ENCODE measurements around the gene TCP11. TPM values are rescaled to one million over a fixed set of nuclear protein-coding genes. Genes with fewer than 3 reads are reported as not detected.

The TCP11 gene
- polyA plus RNA-seq (2013, experiment 1 of 2; ENCODE audit: insufficient read length), result 0.27 TPM
- polyA plus RNA-seq (2013, experiment 2 of 2; ENCODE audit: insufficient read length), result 0.20 TPM

DNA sequence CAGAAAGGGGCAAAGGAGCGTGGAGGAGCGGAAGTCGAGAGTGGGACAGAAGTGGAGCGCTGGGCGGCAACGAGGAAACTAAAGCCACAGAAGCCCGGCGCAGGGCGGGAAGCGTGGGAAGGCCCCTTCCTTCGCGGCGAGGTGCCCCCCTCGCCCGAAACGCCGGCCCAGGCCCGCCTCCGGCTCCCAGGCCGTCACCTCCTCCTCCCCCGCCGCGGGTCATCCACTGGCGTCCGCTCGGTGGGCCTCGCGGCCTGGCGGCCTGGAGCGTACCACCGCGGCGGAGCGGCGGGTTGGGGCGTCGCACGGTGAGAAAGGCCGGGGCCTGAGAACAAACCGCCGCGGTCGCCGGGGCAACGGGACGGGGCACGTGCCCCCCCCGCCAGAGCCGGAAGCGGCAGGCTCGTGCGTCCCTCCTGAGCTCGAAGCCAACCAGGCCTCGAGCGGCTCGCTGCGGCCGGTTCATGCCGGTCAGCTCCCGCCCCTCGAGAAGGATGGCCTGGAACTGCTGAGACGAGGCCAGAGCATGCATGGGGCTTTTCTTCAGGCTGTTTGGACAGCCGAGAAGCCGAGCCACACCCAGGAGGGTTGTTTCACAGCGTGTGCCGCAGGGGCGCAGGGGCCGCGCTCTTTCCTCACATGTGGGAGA is at the start of gene TCP11:
Gene TCP11, minus strand, starts transcription at position 333 of the 649 bp plus-strand sequence. CDS start 469 bp downstream, outside the sequence.
- DNase-seq, result no peak

DNA sequence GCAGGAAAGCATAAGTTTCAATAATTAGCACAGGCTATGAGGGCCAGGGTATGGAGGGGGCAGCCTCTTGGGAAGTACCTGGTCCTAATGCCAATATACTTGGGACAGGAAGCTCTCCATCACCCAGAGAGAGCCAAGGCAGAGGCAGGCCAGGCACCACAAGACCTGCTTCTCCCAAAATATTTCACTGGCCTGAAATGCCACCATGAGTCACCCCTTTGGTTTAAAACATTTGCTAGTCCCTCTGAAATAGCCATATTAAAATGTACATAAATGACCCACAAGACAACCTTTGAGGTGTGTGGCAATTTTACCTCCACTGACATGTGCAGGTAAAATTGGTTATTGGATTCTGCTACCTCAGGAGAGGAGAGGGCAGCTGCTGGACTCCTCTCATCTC is 49.2 kb upstream of the TCP11 start:
- DNase-seq, result no peak

DNA sequence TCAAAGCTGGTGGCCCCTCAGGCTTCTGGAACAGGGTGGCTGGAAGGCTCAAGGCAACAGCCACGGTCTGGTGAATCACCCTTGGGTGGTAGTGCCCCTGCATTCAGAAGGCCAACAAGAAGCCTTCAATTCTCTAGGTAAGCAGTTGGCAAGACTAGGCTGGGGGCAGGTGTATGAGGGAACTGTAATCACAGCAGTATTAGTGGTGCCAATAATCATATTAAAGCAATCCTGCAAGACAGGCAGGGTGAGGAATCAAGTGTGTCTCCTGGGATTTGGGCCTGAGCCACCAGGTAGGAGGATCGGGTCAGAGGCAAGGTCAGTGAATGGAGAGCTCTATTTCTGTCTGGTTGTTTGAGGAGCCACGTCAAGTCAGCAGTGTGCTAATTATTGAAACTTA is 47.7 kb upstream of the TCP11 start:
- DNase-seq, result no peak

DNA sequence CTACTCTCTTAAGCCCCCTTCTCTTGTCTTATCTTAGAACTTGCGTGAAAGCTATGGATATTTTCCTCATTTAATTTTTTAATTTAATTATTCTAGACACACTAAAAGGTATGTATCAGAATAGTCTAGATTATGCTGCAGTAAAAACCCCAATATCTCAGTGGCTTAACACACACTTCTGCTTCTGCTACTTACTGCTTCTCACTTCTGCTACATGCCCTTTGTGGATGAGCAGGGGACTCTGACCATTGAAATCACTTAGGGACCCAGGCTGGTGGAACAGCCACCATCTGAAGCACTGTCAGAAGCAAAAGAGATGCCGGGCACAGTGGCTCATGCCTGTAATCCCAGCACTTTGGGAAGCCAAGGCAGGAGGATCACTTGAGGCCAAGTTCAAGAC is 45.4 kb upstream of the TCP11 start:
- no peak for DNase-seq

DNA sequence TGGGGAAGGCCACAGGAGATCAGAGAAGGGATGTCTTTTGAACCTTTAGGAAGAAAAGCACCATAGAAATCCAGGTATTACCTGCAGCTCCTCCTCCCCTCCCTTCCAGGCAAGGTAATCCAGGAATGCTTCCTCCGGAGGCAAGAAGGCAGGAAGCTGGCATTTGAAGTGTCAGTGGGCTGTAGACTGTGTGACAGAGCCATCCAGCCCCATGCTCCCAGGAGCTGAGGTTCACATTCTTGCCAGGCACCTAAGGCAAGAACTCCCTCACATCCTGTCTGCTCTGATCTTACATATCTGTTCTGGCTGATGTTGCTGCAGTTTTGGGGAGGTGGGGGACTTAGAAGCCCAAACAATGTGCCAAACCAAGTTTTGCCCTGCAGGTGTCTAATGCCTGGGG is 44.8 kb upstream of the TCP11 start:
- no peak for DNase-seq

DNA sequence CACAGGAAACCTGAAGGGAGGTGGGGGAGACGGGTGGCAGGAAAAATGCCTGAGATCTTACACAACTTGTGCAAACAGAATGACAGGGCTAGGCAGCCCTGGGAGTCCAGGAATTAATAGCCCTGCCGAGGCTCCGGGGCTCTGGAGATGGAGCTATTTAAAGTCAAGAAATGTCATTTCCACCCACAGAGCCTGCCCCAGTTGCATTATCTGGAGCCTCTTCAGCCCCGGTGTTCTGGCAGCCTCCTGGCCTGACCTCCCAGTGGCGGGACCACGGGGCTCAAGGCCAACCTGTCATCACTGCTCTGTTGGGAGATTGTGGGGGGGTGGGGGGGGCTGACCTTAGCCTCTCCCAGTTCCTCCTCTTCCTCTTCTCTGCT is 44.2 kb upstream of the TCP11 start:
- peak; percentile 72 for DNase-seq

DNA sequence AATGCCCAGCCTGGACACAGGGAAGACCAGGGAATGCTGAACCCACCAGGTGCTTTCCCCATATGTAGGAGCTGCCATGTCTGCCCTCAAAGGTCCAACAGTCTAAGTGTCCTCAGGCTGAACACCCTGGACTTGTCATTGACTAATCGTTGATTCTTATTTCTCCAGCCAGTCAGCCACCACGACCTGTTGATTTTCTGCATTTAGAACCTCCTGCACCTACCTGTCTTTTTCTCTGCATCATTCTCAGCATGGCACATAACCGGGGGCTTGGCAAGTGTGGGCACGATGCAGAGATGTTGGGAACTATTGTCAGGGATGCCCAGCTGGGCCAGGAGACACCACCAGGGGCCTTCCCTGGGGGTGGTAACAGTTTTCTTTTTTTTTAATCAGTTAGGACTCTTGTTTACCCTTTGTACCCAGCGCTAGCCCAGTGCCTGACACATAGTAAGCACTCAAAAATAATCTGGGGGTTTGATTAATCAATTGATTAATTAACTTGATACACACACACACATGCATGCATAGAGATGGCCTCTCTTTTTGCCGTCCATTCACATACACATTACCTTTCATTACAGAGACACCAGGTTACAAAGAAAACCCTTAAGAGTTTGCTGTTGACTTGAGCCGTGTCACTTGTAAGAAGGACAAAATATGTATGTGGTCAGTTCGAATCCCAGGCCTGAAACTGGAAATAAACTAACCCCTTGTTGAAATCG is 43.6 kb upstream of the TCP11 start:
- no peak for DNase-seq

DNA sequence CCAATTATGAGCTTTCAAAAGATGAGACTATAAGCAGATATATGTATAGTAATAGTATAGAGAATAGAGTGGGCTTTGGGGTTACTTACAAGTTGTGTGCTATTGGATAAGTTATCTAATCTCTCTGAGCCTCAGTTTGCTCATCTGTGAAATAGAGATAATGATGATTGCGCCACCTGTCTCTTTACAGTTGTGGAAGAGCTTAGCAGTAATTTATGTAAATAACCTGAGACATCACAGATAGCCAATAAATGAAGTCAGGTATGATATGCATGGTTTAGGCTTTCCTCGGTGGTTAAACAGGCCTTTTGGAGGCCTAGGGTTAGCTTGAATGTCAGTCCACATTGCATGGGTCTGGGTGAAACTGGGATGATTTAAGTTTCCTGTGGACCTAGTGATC is 42.8 kb upstream of the TCP11 start:
- DNase-seq, result no peak

DNA sequence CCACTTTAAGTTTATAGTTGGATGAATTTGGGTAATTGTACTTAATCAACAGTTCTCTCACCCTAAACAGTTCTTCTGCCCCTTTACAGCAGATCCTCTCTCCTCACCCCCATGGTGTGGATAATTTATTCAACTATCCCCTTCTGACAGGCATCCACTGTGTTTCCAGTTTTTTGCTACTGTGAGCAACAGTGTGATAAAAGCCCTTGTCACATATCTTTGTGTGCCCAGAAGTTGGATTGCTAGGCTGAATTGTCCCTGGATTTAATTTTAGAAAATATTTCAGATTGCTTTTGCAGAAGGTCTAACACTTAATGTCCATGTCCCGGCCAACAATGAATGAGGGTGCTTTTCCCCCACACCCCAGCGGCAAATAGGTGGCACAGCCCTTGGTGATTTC is 42.1 kb upstream of the TCP11 start:
- no peak for DNase-seq

DNA sequence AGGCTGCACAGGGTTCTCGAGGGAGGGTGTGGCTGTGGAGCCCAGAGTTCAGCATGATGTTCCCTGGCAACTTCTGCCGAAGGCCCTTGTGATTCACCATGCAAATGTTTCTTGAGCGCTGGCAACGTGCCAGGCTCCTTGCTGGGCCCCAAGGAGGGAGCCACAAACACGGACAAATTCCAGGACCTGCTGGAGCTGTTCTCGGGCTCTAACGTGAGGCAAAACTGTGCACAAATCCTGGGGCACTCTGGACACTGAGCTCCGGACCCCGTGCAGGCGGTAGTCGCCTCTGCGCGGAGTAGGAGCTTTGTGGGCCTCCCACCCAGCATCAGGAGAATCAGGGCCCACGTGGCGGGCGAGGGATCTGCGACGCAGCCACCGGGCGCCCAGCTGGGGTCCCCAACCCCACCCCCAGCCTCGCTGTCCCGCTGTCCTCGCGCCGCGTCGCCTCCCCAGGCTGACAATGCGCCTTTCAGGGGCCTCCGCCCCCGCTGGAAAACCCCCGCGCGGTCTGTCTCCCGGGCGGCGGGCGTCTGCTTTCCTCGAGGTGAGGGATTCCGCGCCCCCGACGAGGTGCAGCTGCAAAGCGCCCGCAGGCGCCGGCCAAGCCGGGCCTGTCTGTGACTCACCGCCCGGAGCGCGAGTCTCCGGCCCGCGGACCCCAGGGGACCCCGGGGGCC is 40.9 kb upstream of the TCP11 start:
- peak; percentile 87 for DNase-seq

DNA sequence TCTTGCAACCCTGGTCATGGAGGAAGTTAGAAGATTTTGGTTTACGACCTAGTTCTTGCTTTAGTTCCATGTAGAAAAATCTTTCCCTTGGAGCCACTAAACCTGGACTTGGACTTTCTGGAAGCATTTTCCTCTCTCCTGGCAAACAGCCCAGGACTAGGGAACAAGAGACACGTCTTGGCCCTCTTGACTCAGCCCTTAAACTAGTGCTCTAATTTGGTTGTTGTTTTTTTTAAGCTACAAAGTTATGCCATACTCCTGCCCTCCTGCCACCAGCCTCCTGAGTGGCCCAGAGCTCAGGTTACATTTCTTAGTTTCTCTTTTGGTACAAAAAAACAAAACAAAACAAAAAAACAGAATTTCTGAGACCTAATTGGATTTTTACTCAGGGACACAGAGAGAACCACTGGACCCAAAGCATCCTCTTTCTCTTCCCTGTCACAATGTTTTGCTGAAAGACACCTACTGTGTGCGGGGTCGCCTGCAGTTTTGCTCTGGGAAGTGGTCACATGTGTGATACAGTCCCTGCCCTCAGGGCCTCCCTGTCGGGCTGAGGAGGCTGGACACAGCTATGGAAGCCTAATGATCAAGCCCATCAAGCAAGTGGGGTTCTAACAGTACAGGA is 40.3 kb upstream of the TCP11 start:
- DNase-seq, result peak; percentile 69

DNA sequence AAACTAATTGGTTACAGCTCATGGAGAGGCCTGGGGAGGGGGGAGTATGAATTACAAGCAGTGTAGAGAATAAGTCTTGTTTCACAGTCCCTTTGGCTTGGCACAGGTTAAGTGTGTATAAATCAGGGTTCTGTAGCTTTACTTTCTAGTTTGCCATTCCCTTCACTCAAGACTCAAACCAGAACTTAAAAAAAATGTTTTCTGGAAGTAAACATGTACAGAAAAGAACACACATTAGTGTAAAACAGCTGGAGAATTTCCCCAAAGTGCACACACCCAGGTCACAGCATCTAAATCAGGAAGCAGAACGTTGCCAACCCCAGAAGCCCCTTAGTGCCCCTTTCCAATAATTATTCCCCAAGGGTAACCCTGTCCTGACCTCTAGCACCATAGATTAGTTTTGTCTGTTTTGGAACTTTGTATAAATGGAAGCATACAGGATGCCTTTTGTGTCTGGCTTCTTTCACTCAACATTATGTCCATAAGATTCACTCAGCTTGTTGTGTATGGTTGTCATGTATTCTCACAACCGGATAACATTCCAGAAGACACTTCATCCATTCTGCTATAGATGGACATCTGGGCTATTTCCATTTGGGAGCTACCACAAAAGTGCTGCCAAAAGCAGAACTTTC is 38.9 kb upstream of the TCP11 start:
- no peak for DNase-seq

DNA sequence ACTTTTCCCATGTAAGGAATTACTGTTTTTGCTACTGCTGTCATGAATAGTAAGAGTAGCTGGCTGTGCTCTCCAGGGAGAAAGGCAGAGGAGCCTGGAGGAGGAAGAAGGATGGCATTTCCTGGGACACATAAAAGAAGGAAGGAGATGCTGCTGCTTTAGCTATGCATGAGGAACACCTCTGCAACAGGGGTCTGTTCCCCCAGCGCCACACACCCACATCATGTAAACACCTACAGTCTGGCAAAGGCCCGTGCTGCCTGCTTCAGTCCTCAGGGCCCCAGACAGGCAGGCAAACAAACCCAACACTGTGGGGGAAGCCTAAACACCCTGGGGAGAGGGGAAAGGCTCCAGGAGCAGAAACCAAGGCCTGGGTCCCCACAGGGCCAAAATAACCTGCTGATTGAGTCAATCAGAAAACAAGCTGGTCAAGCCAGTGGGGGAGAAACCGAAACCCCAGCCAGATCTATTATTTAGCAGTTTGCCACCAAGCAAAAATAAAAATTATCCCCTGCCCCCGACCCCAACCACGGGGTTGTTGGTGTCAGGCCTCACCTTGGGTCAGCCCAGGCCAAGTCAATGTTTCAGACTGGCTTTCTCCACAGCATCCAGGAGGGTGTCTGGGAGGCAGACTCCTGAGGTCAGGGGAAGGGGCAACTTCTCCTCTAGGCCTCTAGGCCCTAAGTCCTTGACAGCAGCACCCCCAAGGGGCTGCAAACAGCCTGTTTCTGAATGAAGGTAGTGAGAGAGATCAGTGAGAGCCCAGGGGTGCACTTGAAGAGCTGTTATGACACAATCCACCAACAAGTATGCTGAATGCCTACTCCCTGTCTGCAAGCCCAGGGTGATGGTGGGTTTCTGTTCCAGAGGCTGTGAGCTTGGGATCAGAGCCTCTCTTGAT is 38.0 kb upstream of the TCP11 start:
- DNase-seq, result no peak

DNA sequence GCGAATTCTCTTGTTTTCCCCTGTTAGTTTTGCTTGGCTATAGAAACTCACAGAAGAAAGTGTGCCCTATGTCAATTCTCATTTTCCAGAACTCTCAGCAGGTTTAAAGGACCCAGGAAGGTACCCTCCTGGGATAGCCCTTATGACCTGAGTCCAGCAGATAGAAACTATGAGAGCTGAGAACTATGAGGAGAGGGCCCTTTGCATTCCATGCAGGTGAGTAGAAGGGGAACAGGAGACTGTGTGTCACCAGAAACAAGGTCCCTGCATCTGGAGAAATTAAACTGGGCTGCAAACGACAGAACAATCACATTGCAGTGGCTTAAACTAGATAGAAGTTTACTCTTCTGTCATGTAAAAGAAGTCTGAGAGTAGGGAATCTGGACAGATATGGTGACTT is 36.9 kb upstream of the TCP11 start:
- no peak for DNase-seq

DNA sequence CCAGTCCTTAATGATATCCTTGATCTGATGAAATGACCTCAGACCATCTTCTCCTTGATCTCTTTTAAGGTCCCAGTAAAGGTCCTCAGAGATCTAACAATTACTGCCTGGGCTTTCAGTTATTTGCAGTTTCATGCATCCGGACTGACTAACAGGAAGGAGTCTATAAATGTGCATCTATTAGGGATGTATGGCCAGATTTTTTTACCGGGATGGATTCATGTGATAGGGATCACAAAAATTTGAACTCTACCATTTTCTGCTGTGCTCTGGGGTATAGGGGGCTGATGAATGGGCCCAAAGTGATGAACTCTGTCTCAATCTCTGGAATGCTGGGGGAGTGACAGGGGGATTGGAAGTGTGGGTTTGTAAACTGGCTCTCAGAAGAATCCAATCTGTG is 36.5 kb upstream of the TCP11 start:
- DNase-seq, result peak; percentile 80

DNA sequence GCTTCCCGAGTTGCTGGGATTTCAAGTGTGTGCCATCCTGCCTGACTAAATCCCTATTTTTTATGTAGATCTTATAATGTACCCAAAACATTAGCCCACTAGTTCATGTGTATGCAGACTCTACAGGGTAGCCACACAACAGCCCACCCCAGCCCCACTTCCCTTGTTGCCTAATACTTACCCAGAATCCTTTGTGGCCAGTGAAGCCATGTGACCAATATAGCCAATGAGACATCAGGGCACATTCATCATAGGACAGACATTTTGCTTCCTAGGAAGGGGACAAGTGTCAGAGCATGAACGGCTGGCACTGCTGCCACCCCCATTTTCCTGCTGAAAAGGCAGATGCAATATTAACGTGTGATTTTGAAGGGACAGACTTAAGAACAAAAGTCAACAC is 36.0 kb upstream of the TCP11 start:
- no peak for DNase-seq

DNA sequence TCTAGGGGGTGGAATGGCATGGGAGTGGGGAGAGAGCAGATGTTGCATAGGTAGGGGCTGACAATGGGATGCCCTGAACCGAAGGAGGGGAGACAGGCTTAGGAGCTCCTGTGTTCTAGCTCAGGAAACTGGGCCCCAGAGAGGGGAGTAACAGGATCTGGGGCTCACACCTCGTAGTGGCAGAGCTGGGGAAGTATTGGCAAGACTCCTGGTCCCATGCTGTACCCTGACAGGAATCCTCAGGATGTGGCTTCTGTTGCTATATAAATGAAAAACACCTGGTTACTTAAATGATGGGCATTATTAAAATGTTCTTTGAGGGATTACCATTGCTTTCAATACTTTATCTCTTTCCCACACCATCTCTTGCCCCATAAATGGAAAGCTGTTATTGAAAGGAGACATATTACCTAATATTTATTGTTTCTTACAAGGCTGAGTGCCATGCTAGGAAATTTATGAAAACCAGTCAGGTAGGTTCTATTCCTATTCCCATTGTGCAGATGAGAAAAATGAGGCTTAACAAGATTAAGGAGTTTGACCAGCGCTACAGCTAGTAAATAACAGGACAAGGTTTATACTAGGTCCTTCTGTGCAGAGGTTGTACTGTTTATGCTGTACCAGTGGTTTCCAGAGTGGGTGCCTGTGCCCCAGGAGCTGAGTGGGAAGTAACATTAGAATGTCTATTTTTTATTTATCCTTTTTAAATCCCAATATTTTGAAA is 35.3 kb upstream of the TCP11 start:
- no peak for DNase-seq

DNA sequence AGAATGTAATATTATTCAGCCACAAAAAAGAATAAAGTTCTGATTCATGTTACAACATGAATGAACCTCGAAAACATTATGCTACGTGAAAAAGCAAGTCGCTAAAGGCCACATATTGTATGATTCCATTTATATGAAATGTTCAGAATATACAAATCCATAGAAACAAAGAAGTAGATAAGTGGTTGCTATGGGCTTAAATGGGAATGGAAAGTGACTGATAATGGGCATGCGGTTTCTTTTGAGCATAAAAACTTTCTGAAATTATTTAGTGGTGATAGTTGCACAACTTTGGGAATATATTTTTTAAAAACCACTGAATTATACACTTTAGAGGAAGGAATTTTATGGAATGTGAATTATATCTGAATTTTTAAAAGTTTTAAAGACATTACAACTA is 33.4 kb upstream of the TCP11 start:
- DNase-seq, result no peak

DNA sequence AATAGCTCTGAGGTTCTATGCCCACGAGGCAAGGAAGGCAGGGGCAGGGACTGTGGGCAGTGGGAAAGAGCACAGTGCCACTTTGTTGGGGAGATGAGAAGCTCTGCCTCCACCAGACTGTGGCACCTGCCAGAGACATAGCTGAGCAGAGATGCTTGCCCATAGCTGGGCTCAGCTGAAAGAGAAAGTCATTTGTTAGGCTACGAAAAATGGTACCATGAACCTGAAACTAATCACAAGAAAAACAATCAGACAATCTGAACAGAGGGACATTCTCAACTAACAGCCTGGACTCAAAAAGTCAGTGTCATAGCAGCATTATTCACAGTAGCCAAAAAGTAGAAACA is 32.9 kb upstream of the TCP11 start:
- no peak for DNase-seq

DNA sequence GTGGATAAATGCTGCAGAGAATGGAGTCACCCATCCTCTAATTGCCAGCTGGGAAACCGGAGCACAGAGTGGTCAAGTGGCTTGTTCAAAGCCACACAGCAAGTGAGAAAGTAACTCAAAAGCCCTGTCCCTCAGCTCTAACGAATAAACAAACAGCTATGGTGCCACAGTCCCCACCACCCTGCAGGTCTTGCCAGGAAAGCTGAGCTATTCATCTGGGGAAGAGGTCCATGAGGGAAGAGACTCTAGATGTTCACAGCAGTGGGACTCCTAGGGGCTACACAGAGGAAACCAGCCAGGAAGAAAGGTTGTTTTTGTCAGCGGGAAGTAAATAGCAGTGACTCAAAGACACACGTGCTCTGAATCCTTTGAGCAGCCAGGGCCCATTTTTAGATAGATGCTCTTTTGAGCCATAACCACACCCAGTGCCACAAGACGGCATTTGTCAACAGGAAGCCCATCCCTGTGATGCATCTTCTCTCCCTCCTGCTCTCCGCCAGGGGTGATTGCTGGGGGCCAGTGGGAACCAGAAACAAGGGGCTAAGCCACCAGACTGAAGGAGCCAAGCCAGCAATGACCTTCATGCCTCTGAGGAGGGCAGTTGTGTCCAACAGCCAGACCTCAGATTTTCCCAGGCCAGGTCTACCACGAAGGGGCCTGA is 32.4 kb upstream of the TCP11 start:
- DNase-seq, result no peak

DNA sequence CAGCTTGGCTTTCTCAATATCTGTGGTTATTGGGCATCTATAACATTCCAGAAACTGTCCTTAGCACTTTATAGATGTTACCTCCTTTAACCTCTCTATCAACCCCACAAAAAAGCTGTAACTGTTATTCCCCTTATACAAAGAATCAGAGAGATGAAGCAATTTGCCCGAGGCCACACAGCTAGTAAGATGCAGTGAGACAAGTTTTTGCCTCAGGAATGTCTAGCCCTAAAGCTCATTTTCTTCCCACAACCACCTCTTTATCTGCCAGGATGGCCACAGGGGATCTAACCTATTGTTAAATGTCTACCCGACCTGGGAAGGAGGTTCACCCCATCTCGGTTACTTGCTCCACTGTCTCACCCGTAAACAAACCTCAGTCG is 31.9 kb upstream of the TCP11 start:
- DNase-seq, result peak; percentile 55
